Activated T-helper 2 cell treated with anti-CD3 and anti-CD28 coated beads, Interferon-gamma antibody, Interleukin-2, Interleukin-4, amounts not matched to agents 10 μg/mL and 5 μg/mL and 100 μg/mL, durations not matched to agents 14 hours and 24 hours and 36 hours (primary cell): ENCODE measurements around the gene COL18A1. TPM values are rescaled to one million over a fixed set of nuclear protein-coding genes. Genes with fewer than 3 reads are reported as not detected.

Experiments
- DNase-seq: peaks from one replicate; pipeline ENCODE4 v3.0.0; 2021; ENCODE audit warnings: low spot score
- H3K27ac Mint-ChIP-seq: one replicate; pipeline ENCODE4 v1.8.0; 2021; ENCODE audit warnings: mixed read lengths
- H3K27me3 Mint-ChIP-seq: one replicate; pipeline ENCODE4 v1.8.0; 2021; ENCODE audit warnings: low read depth, mixed read lengths
- H3K36me3 Mint-ChIP-seq: one replicate; pipeline ENCODE4 v1.8.0; 2021; ENCODE audit warnings: low read depth, mixed read lengths
- H3K4me1 Mint-ChIP-seq: one replicate; pipeline ENCODE4 v1.8.0; 2021; ENCODE audit warnings: low read depth, mixed read lengths
- H3K4me3 Mint-ChIP-seq: one replicate; pipeline ENCODE4 v1.8.0; 2021; ENCODE audit warnings: low read depth, mild to moderate bottlenecking, moderate library complexity, mixed read lengths
- H3K9me3 Mint-ChIP-seq: one replicate; pipeline ENCODE4 v1.8.0; 2021; ENCODE audit warnings: mixed read lengths
- intact Hi-C: fragments of 100-400 bp; cut with micrococcal nuclease; formaldehyde crosslinking; loops from one replicate; pipeline ENCODE4 v1.15.1; 2023
- total RNA-seq: library from RNA; stranded (reverse); gene quantifications from 2 replicates; pipeline ENCODE4 v1.2.3, GENCODE V29; 2022

COL18A1 gene
- total RNA-seq, 1 donor from 2014 or later, result 3.4 TPM

- DNase-seq, result no peak
- H3K27ac Mint-ChIP-seq, result no peak overlapping the region
- H3K4me1 Mint-ChIP-seq, result peaks cover 22% of the 10 kb centered on the region
- no peaks in the 10 kb centered on the region for H3K36me3 Mint-ChIP-seq
- no peaks in the 10 kb centered on the region for H3K27me3 Mint-ChIP-seq
- H3K4me3 Mint-ChIP-seq, result peak overlapping the region; percentile 40
- intact Hi-C loops, result loop anchor here (2.0 to 5.0 kb wide), 2 partner anchors 72 to 341 kb away; no protein-coding TSS in a partner anchor
- H3K9me3 Mint-ChIP-seq, result no peaks in the 10 kb centered on the region
Measured at GRCh38 chr21:45479691-45480675, 75.0 kb downstream of the COL18A1 start.

- H3K9me3 Mint-ChIP-seq, result no peaks in the 10 kb centered on the region
- no peaks in the 10 kb centered on the region for H3K36me3 Mint-ChIP-seq
- no peaks in the 10 kb centered on the region for H3K27me3 Mint-ChIP-seq
- intact Hi-C loops, result no loop called here
- H3K4me3 Mint-ChIP-seq, result no peak overlapping the region
- no peak overlapping the region for H3K27ac Mint-ChIP-seq
- DNase-seq, result no peak
- peaks cover 22% of the 10 kb centered on the region for H3K4me1 Mint-ChIP-seq
Measured at GRCh38 chr21:45480701-45481500, 75.9 kb downstream of the COL18A1 start.

DNA sequence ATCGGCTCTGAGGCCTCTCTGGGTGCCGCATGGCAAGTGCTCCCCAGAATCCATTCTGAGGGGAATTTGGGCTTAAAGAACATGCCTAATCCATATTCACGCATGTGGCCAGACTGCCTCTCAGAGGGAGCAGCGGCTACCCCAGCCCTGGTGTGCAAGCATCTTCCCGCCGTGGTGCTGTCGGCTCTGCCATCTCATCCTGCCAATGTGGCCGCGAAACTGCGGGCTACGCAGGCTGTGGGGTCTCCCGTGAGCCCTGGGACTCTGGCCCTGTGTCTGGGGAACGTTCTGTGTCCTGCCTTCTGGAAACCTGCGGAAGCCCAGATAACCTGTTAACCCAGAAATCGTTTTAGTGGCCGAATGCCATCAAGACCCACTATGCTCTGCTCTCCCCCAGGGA lies 76.6 kb downstream of the COL18A1 start:
- intact Hi-C loops, result no loop called here
- H3K9me3 Mint-ChIP-seq, result no peaks in the 10 kb centered on the region
- no peak overlapping the region for H3K27ac Mint-ChIP-seq
- no peaks in the 10 kb centered on the region for H3K36me3 Mint-ChIP-seq
- H3K4me1 Mint-ChIP-seq, result peaks cover 21% of the 10 kb centered on the region
- H3K27me3 Mint-ChIP-seq, result no peaks in the 10 kb centered on the region
- DNase-seq, result no peak
- no peak overlapping the region for H3K4me3 Mint-ChIP-seq

- no peak for DNase-seq
- H3K27ac Mint-ChIP-seq, result peak overlapping the region; percentile 87
- H3K9me3 Mint-ChIP-seq, result no peaks in the 10 kb centered on the region
- intact Hi-C loops, result no loop called here
- H3K27me3 Mint-ChIP-seq, result no peaks in the 10 kb centered on the region
- peak overlapping the region; percentile 18 for H3K4me3 Mint-ChIP-seq
- H3K36me3 Mint-ChIP-seq, result no peaks in the 10 kb centered on the region
- H3K4me1 Mint-ChIP-seq, result peaks cover 19% of the 10 kb centered on the region
Measured at GRCh38 chr21:45481977-45482898, 77.3 kb downstream of the COL18A1 start.

DNA sequence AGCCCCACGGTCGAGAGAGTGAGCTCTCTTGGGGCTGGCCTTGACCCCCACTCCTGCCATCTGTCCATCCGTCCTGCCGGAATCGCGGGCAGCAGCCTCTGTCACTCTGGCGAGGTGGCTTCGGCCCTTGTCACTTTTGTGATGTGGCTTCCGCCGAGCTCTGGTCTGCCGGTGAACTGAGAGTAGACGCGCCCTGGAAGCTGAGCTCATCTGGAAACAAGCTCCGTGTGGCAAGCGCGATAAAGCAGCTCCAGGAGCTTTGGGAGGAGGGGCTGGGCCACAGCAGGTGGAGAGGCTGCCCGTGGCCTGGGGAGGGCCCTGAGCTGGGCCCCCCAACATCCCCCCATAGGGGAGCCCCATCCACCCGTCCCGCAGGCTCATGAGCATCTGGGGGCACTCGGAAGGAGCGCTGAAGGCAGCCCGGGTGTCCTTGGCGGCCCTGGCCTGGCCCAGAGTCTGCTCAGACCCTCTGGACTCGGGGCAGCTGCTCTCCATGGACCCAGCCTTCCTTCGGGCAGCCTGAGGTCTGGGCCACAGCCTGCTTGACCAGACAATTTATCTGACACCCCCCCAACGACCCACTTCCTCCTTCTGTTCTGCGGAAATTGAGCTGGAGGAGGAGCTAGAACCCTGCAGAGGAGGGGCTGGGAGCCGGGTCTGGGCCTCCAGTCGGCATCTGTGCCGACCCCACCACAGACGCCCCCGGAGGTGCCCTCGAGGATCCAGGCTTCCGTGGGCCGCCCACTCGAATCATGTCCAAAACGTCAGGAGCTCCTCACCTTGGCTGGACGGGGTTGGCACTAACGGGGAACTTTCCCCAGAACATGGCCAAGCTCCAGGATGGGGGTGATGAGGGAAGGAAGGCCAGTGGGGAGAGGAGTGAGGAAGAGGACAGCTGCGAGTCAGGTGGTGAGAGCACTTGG lies 78.2 kb downstream of the COL18A1 start:
- peak; percentile 52 for DNase-seq
- H3K36me3 Mint-ChIP-seq, result no peaks in the 10 kb centered on the region
- no peaks in the 10 kb centered on the region for H3K9me3 Mint-ChIP-seq
- H3K27me3 Mint-ChIP-seq, result no peaks in the 10 kb centered on the region
- intact Hi-C loops, result no loop called here
- peak overlapping the region; percentile 87 for H3K27ac Mint-ChIP-seq
- peaks cover 16% of the 10 kb centered on the region for H3K4me1 Mint-ChIP-seq
- H3K4me3 Mint-ChIP-seq, result peak overlapping the region; percentile 18

- no peak for DNase-seq
- Mint-ChIP-seq H3K36me3 (no peaks in the 10 kb centered on the region), H3K27ac (no peak overlapping the region), H3K9me3 (no peaks in the 10 kb centered on the region), H3K27me3 (no peaks in the 10 kb centered on the region), H3K4me3 (no peak overlapping the region), H3K4me1 (peaks cover 6% of the 10 kb centered on the region)
- intact Hi-C loops, result no loop called here
Measured at GRCh38 chr21:45484318-45484717, 79.4 kb downstream of the COL18A1 start.

GRCh38 chr21:45485686-45486442 lies 80.9 kb downstream of the COL18A1 start:
- DNase-seq, result no peak
- no peak overlapping the region for H3K27ac Mint-ChIP-seq
- no peaks in the 10 kb centered on the region for H3K9me3 Mint-ChIP-seq
- H3K4me1 Mint-ChIP-seq, result peaks cover 3% of the 10 kb centered on the region
- intact Hi-C loops, result no loop called here
- no peak overlapping the region for H3K4me3 Mint-ChIP-seq
- no peaks in the 10 kb centered on the region for H3K27me3 Mint-ChIP-seq
- no peaks in the 10 kb centered on the region for H3K36me3 Mint-ChIP-seq

GRCh38 chr21:45486443-45487160 lies 81.6 kb downstream of the COL18A1 start:
- Mint-ChIP-seq H3K4me3 (no peak overlapping the region), H3K4me1 (peaks cover 3% of the 10 kb centered on the region)

DNA sequence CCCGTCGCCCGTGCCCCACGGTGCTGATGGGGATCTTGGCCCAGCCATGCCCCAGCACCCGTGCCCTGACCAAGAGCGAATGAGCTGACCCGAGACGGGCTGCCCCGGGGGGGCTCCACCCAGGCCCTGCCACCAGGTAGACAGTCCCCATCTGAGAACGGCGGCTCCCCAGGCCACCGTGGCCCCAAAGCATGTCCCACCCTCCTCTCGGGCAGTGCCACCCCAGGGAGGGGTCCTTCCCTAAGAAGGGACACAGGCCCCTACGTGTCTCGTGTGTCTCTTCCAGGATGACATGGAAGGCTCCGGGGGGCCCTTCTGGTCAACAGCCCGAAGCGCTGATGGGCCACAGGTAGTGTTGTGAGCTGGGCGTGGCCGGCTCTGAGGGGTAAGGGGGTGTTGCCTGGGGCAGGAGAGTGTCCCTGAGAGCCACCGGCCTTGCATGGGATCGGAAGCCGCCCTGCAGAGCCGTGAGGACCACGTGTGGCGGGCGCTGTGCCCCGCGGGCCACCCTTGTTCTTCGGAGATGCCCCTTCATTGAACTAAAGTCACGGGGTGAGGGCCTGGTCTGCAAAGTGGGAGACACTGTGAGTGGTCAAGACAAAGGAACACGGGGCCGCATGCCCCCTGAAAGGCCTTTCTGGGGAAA lies 82.3 kb downstream of the COL18A1 start:
- Mint-ChIP-seq H3K36me3 (no peaks in the 10 kb centered on the region), H3K4me1 (peaks cover 3% of the 10 kb centered on the region), H3K27me3 (no peaks in the 10 kb centered on the region), H3K9me3 (no peaks in the 10 kb centered on the region), H3K4me3 (no peak overlapping the region), H3K27ac (no peak overlapping the region)
- intact Hi-C loops, result no loop called here
- DNase-seq, result no peak

More at GRCh38 chr21:45486443-45487160, 81.6 kb downstream of the COL18A1 start:
- no peaks in the 10 kb centered on the region for H3K27me3 Mint-ChIP-seq
- no peaks in the 10 kb centered on the region for H3K9me3 Mint-ChIP-seq
- H3K36me3 Mint-ChIP-seq, result no peaks in the 10 kb centered on the region
- intact Hi-C loops, result no loop called here
- no peak overlapping the region for H3K27ac Mint-ChIP-seq
- no peak for DNase-seq

DNA sequence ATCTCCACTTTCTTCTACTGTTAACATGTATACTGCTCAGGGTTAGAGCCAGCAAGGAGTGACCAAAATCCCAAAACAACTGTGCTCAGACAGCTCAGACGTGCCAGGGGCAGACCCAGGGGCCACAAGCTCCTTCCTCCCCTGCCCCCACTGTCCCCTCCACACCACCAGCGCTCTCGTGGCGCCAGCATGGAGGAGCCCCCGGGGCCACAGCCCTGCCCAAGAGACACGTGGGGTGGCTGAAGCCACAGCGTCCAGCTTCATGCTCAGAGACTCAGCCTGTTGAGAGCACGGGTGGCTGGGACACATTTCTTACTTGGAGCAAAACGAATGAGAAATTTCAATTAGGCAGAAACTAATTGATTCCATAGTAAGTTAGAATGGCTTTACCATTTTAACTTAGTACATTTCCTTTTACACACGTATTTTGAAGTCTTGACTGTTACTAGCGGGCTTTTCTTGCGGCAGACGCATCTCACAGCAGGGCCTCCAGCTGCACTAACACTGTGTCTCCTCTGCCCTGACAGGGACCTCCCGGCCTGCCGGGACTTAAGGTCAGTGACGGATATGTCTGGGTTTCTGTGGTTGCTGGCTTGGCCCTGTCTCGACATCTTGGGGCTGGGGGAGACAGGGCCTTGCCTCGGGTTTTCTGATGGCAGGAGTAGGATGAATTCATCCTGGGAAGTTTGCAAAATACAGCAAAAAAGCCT lies 83.1 kb downstream of the COL18A1 start:
- H3K4me1 Mint-ChIP-seq, result no peaks in the 10 kb centered on the region
- no peaks in the 10 kb centered on the region for H3K9me3 Mint-ChIP-seq
- H3K27me3 Mint-ChIP-seq, result no peaks in the 10 kb centered on the region
- no peak for DNase-seq
- no peaks in the 10 kb centered on the region for H3K36me3 Mint-ChIP-seq
- H3K27ac Mint-ChIP-seq, result no peak overlapping the region
- intact Hi-C loops, result no loop called here
- no peak overlapping the region for H3K4me3 Mint-ChIP-seq
